NT2/D1 (cell line): ENCODE results near the gene PHEX.

Experiments
- SUZ12 ChIP-seq: IDR thresholded peaks from 2 replicates; pipeline ENCODE4 v1.6.1; 2011; ENCODE audit not compliant: insufficient read length, insufficient read depth; ENCODE audit errors: extremely low read depth
- YY1 ChIP-seq: IDR thresholded peaks from 2 replicates; pipeline ENCODE4 v1.6.1; 2011; ENCODE audit not compliant: insufficient read length, insufficient read depth
- ZNF274 ChIP-seq: IDR thresholded peaks from 2 replicates; pipeline ENCODE4 v1.6.1; 2011; ENCODE audit warnings: mild to moderate bottlenecking, low read depth, low read length

- TF ChIP-seq SUZ12: no peak
- TF ChIP-seq YY1: no peak
- no peak for TF ChIP-seq ZNF274
These were observed 145.9 kb downstream of the PHEX start for GRCh38 chrX:22177950-22178515.
